Measurements from ENCODE around the gene CYP27B1. TPM values are rescaled to one million over a fixed set of nuclear protein-coding genes. Genes with fewer than 3 reads are reported as not detected.

CYP27B1 gene
- total RNA-seq, 1 donor from 2014 or later = 4.2 TPM

GRCh38 chr12:57765003-57765697 is 1.7 kb downstream of the CYP27B1 start:
- no peak overlapping the region for H3K27ac Mint-ChIP-seq (ENCODE audit: unreplicated experiment)
- TF ChIP-seq CTCF (conservative IDR thresholded peaks at IDR 0.05) = peak; percentile 48
- H3K36me3 Mint-ChIP-seq (ENCODE audit: low read depth) = peaks cover 7% of the 10 kb centered on the region
- DNase-seq (ENCODE audit: low read depth, low spot score) = no peak
- peak overlapping the region; percentile 49 for H3K4me3 Mint-ChIP-seq
- peaks cover 10% of the 10 kb centered on the region for H3K4me1 Mint-ChIP-seq
- H3K27me3 Mint-ChIP-seq (ENCODE audit: low read depth) = peaks cover 87% of the 10 kb centered on the region
- H3K9me3 Mint-ChIP-seq = no peaks in the 10 kb centered on the region

GRCh38 chr12:57764662-57765002 is 2.2 kb downstream of the CYP27B1 start:
- Mint-ChIP-seq H3K4me3 (no peak overlapping the region), H3K27me3 (ENCODE audit: low read depth) (peaks cover 92% of the 10 kb centered on the region), H3K4me1 (peaks cover 10% of the 10 kb centered on the region), H3K27ac (ENCODE audit: unreplicated experiment) (no peak overlapping the region), H3K9me3 (no peaks in the 10 kb centered on the region), H3K36me3 (ENCODE audit: low read depth) (peaks cover 7% of the 10 kb centered on the region)
- DNase-seq (ENCODE audit: low read depth, low spot score) = no peak
- no peak for TF ChIP-seq CTCF (conservative IDR thresholded peaks at IDR 0.05)

GRCh38 chr12:57763881-57764661 is 2.8 kb downstream of the CYP27B1 start:
- Mint-ChIP-seq H3K4me1 (peaks cover 10% of the 10 kb centered on the region), H3K9me3 (no peaks in the 10 kb centered on the region), H3K27me3 (ENCODE audit: low read depth) (peaks cover 95% of the 10 kb centered on the region), H3K4me3 (peak overlapping the region; percentile 19), H3K27ac (ENCODE audit: unreplicated experiment) (no peak overlapping the region), H3K36me3 (ENCODE audit: low read depth) (peaks cover 7% of the 10 kb centered on the region)
- no peak for TF ChIP-seq CTCF (conservative IDR thresholded peaks at IDR 0.05)
- DNase-seq (ENCODE audit: low read depth, low spot score) = no peak

GRCh38 chr12:57762463-57762862 is 4.4 kb downstream of the CYP27B1 start:
- Mint-ChIP-seq H3K27me3 (ENCODE audit: low read depth) (peaks cover 87% of the 10 kb centered on the region), H3K9me3 (no peaks in the 10 kb centered on the region), H3K4me3 (no peak overlapping the region), H3K4me1 (peaks cover 10% of the 10 kb centered on the region), H3K36me3 (ENCODE audit: low read depth) (peaks cover 2% of the 10 kb centered on the region), H3K27ac (ENCODE audit: unreplicated experiment) (no peak overlapping the region)
- TF ChIP-seq CTCF (conservative IDR thresholded peaks at IDR 0.05) = no peak
- no peak for DNase-seq (ENCODE audit: low read depth, low spot score)

GRCh38 chr12:57761391-57761998 is 5.4 kb downstream of the CYP27B1 start:
- peaks cover 84% of the 10 kb centered on the region for H3K27me3 Mint-ChIP-seq (ENCODE audit: low read depth)
- no peak overlapping the region for H3K27ac Mint-ChIP-seq (ENCODE audit: unreplicated experiment)
- H3K4me1 Mint-ChIP-seq = peaks cover 9% of the 10 kb centered on the region
- no peaks in the 10 kb centered on the region for H3K9me3 Mint-ChIP-seq
- peak overlapping the region; percentile 36 for H3K4me3 Mint-ChIP-seq
- no peak for TF ChIP-seq CTCF (conservative IDR thresholded peaks at IDR 0.05)
- H3K36me3 Mint-ChIP-seq (ENCODE audit: low read depth) = peaks cover 2% of the 10 kb centered on the region
- DNase-seq (ENCODE audit: low read depth, low spot score) = no peak

All from neural crest cell (in vitro differentiated cells).